GM21737 (cell line): ENCODE results near the gene TVP23C.
"Not testable (repeated sequence)": the region's sequence is repeated elsewhere in the genome, so short reads cannot be mapped to it uniquely, and the experiment has no call there.

Experiments used
- ATAC-seq: cut with Tn5 transposase; IDR thresholded peaks from one replicate; pipeline ENCODE4 v1.9.1; 2021; ENCODE audit warnings: mild to moderate bottlenecking, moderate library complexity; ENCODE audit not compliant: unreplicated experiment

Gene TVP23C

DNA sequence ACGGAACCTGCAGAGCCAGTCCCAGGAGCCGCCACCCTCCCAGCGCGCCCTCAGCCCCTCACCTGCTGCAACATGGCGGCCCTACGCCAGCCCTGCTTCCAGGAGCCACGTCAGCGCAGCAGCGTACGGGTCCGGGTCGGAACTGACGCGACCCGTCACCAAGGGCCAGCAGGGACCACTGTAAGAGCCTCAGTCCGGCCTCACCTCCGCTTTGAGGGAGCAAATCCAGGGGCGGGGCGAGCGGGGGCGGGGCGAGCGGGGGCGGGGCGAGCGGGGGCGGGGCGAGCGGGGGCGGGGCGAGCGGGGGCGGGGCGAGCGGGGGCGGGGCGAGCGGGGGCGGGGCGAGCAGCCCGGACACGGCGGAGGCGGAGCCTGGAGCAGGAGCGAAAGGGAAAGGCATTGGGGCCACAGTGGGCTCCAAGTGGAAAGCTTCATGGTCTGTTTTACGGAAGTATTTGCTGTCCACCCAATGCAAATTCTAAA, at the start of gene TVP23C:
Gene TVP23C (minus strand): TSS at position 109 of the 483 bp plus-strand sequence. CDS start 35 bp downstream, at position 74.
- peak; percentile 74 for ATAC-seq

DNA sequence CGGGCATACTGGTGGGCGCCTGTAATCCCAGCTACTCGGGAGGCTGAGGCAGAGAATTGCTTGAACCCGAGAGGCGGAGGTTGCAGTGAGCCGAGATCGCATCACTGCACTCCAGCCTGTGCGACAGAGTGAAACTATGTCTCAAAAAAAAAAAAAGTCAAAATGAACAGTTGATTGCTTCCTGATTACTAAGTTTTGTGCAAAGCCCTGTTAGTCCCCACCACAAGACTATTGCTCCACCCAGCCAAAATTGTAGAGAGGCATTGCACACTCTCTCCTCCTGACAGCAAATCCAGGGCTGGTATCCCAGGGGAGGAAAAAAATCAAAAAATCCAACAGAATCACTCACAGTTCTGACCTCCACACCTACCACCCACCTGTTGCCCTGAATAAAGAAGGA, 29.7 kb upstream of the TVP23C start:
- ATAC-seq, result not testable (repeated sequence)

DNA sequence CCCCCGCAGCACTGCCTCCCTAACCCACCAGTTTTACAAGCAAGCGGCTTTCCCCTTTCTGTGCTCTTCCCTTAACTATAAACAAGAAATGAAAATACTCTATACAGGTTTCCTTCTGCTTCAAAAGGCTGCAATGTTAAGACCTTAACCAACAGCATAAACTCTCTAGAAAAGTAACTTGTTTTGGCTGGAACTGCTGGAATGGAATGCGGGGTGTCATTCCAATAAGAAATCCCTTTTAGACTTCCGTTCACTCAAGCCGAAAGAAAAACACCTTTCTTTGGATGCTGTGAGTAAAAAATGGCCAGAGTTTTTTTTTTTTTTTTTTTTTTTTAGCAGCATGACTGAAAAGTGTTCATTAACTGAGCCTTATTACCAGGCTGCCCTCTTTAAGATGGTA, 28.7 kb upstream of the TVP23C start:
- not testable (repeated sequence) for ATAC-seq

DNA sequence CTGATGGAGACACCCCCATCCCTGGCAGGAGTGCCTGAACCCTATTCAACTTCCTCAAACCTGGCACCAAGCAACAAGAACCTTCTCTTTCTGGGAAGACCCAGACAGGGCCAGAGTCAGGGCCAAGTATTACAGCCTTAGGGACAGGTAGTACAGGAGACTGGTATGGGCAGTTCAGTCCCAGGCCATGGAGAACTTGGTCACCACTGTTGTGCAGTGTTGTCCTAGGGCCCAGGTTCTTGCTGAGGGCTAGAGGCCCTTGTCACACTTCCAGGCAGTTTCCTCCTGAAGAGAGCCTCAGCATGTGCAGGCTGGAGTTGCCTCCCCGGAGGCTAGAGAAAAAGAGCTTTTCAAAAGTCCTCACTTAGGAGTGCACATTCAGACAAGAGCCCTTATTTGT, 27.6 kb upstream of the TVP23C start:
- not testable (repeated sequence) for ATAC-seq

DNA sequence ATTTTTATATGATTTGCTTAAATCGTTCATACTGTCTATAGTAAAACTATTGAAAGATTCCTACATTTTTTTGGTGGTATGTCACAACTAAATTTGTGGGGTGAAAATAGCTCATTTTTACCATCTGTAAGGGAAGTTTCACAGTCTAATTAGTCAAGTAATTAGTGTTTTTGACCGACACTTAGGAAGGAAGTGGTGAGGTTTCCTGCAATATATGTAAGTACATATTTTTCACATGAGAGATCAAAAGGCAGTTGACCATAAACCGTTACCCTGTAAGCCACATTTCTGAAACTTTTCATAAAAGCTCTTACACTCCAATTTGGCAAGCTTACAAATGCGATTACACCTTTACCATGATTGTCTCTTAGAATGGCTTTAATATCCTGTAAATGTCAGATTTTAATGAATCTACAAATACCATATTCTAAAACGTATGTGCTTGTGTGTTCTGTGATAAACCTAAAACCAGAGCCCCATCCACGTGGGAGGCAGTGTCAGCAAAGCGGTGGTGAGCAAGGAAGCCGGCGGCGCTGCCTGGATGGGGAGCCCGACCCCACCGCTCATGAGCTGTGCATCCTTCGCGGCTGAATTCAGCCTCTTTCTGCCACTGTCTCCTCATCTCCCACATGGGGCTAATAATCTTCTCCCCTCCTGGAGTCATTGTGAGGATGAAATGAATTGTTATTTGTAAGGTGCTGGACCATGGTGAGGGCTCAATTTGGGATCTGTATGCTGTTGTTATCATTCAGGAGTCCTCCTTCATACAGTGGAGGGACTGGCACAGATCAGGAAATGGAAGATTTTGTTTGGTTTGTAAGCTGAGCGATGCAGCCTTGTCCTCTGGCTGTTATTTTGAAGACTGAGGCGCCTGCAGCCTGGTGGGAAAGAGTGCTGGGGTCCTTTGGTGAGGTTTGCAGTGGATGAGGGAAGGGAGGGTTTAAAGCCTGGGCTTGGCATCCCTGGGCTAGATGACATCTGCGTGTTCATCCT, 26.6 kb upstream of the TVP23C start:
- peak; percentile 58 for ATAC-seq

DNA sequence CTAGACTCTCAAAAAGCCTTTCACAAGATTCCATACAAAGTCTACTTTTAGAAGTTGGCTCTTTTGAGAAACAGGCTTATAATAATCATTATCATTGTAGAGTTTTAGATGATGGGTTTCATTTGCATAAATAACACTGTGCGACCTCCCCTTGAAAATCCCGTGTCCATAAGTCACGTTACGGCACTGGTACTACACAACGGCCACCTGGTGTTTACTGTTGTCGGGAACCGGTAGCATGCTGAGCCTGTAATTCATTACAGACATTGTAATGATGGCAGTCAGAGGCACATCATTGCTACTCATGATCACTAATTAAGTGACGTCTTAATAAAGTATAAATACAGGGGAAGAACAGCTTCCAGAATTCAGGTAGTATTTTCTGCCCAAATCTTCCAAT, 24.7 kb upstream of the TVP23C start:
- not testable (repeated sequence) for ATAC-seq

DNA sequence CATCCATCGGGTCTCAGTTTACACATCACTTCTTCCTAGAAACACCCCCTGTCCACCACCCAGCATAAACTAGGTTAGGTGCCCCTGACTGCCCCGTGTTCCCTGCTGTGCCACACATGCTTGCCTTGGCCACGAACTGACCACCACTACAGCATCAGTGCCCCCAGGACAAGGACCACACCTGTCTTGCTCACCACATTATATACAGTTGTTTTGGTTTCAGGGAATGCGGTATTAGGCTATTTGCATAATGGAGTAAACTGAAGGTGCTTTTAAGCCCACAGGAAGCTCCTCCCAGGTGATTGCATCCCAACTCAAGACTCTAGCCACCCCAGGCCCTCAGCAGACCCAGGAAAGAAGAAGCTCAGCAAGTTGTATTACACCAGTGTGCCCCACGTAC, 20.0 kb upstream of the TVP23C start:
- not testable (repeated sequence) for ATAC-seq

DNA sequence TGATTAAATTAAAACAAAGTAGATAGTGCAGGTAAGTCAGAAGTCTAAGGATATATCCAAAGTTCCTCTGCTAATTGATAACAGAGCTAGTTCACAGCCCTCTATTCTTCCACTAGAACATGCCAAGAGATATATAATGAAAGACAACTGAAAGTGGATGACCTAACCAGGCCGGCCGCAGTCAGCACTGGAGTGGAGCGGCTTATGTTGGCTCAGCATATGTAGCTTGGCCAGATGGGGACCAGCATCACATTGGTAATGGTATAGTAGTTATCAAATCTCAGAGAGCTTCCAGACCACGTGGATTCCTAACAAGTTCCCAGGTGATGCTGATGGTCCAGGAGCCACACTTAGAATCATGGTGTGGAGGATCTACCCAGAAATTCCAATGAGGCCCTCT, 18.2 kb upstream of the TVP23C start:
- ATAC-seq, result not testable (repeated sequence)

DNA sequence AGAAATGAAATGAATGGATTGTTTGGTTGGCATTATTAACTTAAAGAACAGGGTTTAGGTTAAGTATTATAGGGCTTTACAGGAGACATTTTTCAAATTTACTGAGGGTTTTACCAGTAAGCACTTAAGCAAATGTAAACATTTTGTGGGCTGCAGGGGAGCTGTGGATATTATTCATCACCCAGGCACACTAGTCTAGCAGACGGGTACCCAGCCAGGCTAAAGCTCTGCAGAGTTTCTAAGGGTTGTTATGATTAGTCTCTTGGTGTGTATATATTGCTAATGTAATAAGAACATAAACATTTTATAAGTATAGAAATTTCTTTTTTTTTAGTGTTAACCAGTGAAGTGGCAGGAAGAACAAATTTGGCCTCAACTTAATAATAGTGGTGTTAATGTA, 13.6 kb upstream of the TVP23C start:
- ATAC-seq, result not testable (repeated sequence)

DNA sequence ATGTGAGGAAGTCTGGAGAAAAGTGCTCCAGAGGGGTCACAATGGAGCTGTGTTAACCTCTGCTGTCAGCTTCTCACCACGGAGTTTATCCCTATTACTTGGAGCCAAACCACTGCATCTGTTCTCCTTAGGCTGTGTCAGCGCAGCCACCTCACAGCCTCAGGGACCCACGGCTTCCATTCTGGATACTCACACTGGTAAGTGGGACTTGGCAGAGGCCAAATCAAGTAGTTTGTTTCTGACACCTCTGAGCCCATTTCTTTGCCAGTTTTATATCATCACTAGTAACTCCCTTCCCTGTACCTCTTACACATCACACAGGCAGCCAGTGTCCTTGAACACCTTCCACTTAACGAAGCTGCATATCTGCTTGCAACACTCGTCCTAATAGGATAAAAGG, 11.4 kb upstream of the TVP23C start:
- not testable (repeated sequence) for ATAC-seq

DNA sequence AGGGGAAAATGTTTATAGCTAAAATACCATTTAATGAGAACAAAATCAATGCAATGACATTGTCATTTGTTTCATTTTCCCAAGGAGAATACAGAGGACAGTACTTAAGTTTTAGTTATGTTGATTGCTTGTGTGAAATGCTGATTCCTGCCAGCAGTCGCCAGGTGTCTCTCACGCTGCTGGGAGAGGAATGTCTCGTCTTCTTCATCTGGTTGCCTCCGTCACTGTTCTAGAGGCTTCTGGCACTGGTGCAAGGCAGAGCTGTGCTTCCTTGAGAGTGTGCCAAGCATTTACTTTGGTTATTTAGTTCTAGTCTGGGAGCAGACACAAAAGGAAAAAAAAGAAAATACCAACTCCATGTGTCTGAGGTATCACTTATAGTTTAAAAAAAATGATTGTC, 10.6 kb upstream of the TVP23C start:
- not testable (repeated sequence) for ATAC-seq

DNA sequence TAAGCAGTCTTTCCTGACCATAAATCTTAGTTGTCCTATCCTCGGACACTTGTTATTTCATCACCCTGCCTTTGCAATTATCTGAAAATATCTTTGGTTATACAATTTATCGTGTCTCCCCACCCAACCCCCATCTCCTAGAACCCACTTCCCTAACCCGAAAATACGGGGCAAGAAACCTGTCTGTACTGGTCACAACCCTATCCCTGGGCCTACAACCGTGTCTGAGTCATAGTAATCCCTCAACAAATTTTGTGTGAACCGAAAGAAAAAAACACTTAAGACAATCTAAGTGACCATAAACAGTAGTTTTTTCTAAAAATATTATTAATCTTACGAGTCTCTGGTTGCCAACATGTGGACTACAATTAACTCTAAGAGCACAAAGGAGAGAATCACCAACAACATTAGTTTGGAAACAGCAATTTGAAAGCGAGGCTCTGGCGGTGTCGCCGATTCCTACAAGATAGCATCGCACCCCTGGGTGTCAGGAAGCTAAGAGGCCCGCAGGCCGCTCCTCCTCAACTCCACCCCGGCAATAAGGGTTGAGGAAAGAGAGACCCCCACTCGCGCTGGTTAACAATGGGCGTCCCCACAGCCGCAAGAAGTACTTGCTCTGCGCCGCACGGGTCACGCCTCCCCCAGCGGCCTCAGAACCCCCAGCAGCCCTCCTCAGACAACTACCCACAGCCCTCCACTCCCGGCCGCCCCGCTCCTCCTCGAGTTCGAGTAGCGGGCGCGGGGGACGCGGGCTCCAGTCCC, 489 bp downstream of the TVP23C start:
- peak; percentile 33 for ATAC-seq

DNA sequence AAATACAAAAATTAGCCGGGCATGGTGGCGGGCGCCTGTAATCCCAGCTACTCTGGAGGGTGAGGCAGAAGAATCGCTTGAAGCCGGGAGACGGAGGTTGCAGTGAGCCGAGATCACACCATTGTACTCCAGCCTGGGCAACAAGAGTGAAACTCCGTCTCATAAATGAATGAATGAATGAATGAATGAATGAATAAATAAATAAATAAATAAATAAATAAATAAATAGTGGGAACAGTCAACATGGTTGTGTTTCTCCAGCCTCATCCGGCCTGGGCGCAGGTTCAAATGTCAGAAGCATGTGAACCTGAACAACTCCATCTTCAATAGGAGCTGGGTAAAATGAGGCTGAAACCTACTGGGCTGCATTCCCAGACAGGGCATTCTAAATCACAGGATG, 1.8 kb downstream of the TVP23C start:
- ATAC-seq, result not testable (repeated sequence)

DNA sequence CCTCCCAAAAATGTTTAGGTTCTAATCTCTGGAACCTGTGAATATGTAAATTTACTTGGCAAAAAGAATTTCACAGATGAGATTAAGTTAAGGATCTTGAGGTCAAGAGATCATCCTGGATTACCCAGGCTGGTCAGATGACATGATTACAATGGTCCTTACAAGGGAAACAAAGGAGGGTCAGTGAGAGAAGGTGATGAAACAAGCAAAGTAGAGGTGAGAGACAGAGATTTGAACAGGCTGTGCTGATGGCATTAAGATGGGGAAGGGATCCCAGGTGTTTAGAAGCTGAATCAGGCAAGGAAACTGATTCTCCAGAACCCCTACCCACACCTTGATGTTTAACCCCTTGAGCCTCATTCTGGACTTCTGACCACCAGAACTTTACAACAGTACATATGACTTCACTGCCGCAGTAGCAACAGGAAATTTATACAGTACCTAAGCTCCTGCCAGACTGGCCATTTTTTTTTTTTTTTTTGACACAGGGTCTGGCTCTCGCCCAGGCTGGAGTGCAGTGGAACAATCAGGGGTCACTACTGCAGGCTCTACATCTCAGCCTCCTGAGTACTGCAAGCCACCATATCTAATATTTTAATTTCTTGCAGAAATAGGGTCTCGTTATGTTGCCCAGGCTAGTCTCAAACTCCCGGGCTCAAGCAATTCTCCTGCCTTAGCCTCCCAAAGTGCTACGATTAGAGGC, 4.7 kb downstream of the TVP23C start:
- ATAC-seq, result not testable (repeated sequence)

DNA sequence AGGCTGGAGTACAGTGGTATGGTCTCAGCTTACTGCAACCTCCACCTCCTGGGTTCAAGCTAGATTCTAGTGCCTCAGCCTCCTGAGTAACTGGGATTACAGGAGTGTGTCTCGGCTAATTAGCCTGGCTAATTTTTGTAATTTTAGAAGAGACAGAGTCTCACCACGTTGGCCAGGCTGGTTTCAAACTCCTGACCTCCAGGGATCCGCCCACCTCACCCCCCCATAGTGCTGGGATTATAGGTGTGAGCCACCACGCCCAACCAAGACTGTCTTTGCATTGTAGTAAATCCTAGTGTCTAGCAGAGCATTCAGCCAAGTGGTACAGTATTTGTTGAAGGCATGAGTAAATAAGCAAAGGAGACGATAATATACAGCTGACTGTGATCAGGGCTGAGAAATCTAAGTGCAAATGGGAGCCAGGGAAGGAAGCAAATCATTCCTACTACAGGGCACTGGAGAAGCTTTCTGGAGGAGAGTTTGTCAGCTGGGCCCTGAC, 5.9 kb downstream of the TVP23C start:
- not testable (repeated sequence) for ATAC-seq

DNA sequence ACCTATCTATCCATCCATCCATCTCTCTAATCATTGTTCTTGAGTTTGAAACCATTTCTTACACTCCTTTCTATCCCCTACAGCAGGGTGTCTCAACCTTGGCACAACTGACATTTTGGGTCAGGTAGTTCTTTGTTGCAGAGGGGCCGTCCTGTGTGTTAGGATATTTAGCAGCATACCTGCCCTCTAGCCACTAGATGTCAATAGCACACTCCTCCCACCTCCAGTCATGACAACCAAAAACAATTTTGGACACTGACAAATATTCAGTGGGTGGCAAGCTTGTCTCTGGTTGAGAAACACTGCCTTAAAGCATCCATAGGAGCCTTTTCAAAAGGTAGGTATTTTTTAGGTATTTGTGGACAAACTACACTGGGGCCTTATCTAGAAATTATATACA, 10.4 kb downstream of the TVP23C start:
- not testable (repeated sequence) for ATAC-seq

DNA sequence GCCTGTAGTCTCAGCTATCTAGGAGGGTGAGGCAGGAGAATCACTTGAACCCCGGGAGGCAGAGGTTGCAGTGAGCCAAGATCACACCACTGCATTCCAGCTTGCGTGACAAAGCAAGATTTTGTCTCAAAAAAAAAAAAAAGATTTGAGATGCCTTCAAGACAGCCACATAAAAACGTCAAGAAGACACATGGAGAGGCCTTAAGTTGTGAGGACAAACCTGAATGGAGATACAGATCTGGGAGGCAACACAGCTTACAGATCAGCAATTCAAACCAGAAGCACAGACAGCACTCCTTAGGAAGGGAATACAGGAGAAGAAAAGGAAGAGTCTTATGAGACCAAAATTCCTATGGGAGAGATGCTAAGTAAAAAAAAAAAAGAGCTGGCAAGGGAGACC, 13.7 kb downstream of the TVP23C start:
- ATAC-seq, result not testable (repeated sequence)

DNA sequence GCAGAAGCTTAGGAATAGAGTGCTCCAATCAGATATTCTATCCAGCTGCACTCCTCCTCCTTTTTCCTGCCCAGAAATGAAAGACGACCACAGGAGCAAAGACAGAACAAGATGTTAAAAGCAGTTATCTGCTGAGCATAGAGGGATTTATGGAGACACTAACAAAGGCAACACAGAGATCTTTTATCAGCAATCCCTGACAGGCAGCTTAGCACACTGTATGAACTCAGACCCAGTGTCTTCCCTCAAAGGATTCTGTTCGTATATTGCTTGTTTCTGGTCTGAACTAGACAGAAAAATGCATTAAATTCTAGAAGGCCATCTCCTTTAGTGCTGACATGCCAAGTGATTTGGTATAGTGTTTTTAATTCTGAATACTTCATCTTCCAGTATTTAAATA, 16.7 kb downstream of the TVP23C start:
- ATAC-seq, result not testable (repeated sequence)

DNA sequence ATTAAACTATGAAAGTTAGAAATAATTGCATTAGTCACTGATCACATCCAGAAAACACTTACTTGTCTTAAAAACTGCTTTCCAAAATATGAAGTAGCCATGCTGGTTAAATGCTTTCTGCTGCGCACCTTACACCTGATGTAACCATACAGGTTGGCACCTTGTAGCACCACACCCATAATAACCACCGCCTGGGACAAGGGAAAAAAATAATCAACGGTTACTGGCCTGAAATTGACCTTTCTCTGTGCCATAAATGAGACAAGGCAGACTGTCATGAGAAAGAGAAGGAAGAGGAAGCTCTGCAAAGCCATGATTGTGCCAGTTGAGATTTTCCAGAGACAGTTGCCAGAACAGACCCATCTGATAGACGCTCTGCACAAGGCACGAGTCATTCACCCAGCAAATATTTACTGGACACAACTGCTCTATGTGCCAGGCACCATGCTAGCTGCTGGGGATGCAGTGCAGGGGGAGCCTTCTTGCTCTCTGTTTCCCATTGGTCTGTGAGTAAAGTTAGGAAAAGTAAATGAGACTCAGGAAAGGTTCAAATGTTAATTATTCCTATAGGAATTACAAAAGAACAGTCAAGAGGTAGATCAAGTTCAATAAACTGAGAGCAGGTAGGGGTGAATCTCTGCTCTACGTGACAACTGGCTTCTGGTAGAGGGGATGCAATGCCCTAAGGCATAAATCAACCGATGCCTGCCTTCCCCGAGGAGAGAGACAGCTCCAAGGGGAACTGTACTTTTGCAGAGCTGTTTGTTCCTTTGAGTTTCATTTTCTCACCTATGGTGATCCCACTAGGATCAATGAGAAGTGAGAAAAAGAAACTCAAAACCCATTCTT, 22.7 kb downstream of the TVP23C start:
- not testable (repeated sequence) for ATAC-seq

DNA sequence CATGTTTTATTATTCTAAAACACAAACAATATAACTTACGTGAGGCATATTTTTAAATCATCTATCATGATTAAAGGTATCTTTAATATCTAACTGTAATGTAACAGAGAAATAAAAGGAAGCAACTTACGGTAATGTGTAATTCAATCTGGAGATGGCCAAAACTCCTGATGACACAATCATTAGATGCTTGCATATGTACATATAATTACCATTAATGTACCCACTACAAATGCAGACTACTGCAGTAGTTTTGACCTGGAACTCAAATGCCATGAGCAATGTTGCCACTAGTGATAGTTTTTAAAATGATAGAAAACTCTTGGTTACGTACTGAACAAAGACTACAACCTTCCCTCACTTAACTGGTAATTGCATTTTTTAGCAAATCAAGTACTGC, 30.2 kb downstream of the TVP23C start:
- not testable (repeated sequence) for ATAC-seq
